ENCODE data around the gene LRWD1.
A peak's percentile ranks its signal among the peaks of the same experiment; 100 is the strongest.
"Not testable (repeated sequence)": the region's sequence is repeated elsewhere in the genome, so short reads cannot be mapped to it uniquely, and the experiment has no call there.

LRWD1 gene

DNA sequence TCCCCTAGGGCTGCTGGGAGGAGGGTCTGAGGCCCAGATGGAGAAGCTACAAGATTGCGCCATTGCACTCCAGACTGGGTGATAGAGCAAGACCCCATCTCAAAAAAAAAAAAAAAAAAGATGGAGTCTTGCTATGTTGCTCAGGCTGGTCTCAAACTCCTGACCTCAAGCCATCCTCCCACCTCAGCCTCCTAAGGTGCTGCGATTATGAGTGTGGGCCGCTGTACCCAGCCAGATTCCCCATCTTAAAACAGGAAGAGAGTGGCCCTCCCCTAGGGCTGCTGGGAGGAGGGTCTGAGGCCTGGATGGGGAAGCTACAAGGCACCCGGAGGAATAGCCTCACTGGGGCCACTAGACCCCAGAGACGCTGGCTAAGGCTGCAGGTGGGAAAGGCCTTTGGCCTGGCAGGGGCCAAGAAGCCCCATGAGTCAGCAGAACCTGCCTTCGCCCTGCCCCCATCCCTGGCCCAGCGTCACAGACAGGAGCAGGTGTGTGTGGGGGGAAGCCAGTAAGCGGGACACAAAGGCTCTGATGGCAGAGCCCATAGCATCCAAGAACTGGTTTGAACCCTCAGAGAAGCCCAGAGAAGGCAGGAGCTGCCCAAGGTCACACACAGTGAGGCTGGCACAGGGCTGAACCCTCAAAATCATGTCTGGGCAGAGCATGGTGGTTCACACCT lies 42.8 kb downstream of the LRWD1 start:
- not testable (repeated sequence) for H3K27me3 ChIP-seq (ENCODE audit: control insufficient read depth, insufficient read depth, low read length); H3K9me3 ChIP-seq (ENCODE audit: control insufficient read depth, insufficient read depth, low read depth, low read length); H3K9ac ChIP-seq (ENCODE audit: low read length); H3K4me1 ChIP-seq (ENCODE audit: control insufficient read depth, insufficient read depth, low read length); H3K27ac ChIP-seq (ENCODE audit: low read depth, low read length); H3K36me3 ChIP-seq (ENCODE audit: control insufficient read depth, insufficient read depth, low read length); H3K4me3 ChIP-seq (ENCODE audit: low read depth, low read length)

DNA sequence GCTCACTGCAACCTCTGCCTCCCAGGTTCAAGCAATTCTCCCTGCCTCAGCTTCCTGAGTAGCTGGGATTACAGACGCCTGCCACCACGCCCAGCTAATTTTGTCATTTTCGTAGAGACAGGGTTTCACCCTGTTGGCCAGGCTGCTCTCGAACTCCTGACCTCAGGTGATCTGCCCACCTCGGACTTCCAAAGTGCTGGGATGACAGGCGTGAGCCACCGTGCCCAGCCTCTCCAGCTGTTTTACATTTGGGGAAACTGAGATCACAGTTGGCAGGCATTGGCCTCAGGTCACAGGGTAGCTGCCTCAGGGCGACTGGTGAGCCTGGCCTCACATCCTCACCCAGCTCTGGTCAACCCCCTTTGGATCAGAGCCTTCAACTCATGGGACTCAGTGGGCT lies 45.8 kb downstream of the LRWD1 start:
- not testable (repeated sequence) for H3K9ac ChIP-seq (ENCODE audit: low read length); H3K27me3 ChIP-seq (ENCODE audit: control insufficient read depth, insufficient read depth, low read length); H3K9me3 ChIP-seq (ENCODE audit: control insufficient read depth, insufficient read depth, low read depth, low read length); H3K36me3 ChIP-seq (ENCODE audit: control insufficient read depth, insufficient read depth, low read length); H3K4me1 ChIP-seq (ENCODE audit: control insufficient read depth, insufficient read depth, low read length); H3K27ac ChIP-seq (ENCODE audit: low read depth, low read length); H3K4me3 ChIP-seq (ENCODE audit: low read depth, low read length)

DNA sequence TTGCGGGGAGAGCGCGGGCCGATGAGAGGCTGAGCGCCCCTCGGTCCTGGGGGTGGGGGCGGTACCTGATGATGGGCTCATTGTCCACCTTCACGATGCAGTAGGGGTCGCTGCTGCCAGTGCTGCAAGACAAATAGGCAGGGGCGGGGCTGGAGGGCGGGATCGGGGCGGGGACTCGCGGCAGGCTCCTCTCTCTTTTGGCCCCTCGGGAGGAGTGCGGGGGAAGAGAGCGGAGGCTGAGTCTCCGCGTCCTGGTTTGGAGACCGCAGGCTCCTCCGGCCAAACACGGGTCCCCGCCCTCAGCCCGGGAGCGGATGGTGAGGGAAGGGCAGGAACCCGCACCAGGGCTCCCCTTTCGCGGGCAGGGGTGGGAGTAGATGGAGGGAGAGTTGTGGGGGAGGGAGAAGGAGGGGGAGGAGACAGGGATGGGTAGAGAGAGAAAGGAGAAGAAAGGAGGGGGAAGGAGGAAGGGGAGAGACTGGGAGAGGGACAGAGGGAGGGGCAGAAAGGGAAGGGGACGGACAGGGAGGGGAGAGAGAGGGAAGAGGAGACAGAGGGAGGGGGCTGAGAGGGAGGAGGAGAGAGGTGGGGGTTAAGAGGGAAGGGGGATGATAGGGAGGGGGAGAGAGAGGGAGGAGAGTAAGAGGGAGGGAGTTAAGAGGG lies 47.2 kb downstream of the LRWD1 start:
- H3K36me3 ChIP-seq (ENCODE audit: control insufficient read depth, insufficient read depth, low read length); H3K4me1 ChIP-seq (ENCODE audit: control insufficient read depth, insufficient read depth, low read length); H3K9me3 ChIP-seq (ENCODE audit: control insufficient read depth, insufficient read depth, low read depth, low read length); H3K9ac ChIP-seq (ENCODE audit: low read length); H3K27ac ChIP-seq (ENCODE audit: low read depth, low read length); H3K27me3 ChIP-seq (ENCODE audit: control insufficient read depth, insufficient read depth, low read length); H3K4me3 ChIP-seq (ENCODE audit: low read depth, low read length): not testable (repeated sequence)

DNA sequence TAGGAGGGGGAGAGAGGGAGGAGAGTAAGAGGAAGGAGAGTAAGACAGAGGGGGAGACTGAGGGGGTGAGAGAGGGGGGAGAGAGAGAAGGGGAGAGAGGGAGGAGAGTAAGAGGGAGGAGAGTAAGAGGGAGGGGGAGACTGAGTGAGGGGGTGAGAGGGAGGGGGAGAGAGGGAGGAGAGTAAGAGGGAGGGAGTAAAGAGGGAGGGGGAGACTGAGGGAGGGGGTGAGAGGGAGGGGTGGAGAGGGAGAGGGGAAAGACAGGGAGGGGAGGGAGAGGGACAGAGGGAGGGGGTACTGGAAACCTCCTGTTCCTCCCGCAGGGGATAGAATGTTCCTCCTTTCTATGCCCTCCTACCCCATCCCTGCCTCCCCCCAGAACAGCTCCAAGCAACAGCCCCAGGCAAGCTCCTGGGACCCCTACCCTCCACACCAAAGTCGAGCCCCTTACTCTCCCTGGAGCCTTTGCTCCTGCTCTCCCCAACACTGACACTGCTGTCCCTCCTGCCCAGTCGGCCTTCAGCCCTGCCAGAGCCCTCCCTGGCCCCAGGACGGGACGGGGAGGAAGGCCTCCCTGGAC lies 47.9 kb downstream of the LRWD1 start:
- H3K27me3 ChIP-seq (ENCODE audit: control insufficient read depth, insufficient read depth, low read length); H3K9ac ChIP-seq (ENCODE audit: low read length); H3K36me3 ChIP-seq (ENCODE audit: control insufficient read depth, insufficient read depth, low read length); H3K9me3 ChIP-seq (ENCODE audit: control insufficient read depth, insufficient read depth, low read depth, low read length); H3K27ac ChIP-seq (ENCODE audit: low read depth, low read length); H3K4me1 ChIP-seq (ENCODE audit: control insufficient read depth, insufficient read depth, low read length): not testable (repeated sequence)
- peak overlapping the region; percentile 22; the same call in 1 of the 2 replicates for H3K4me3 ChIP-seq (ENCODE audit: low read depth, low read length)

DNA sequence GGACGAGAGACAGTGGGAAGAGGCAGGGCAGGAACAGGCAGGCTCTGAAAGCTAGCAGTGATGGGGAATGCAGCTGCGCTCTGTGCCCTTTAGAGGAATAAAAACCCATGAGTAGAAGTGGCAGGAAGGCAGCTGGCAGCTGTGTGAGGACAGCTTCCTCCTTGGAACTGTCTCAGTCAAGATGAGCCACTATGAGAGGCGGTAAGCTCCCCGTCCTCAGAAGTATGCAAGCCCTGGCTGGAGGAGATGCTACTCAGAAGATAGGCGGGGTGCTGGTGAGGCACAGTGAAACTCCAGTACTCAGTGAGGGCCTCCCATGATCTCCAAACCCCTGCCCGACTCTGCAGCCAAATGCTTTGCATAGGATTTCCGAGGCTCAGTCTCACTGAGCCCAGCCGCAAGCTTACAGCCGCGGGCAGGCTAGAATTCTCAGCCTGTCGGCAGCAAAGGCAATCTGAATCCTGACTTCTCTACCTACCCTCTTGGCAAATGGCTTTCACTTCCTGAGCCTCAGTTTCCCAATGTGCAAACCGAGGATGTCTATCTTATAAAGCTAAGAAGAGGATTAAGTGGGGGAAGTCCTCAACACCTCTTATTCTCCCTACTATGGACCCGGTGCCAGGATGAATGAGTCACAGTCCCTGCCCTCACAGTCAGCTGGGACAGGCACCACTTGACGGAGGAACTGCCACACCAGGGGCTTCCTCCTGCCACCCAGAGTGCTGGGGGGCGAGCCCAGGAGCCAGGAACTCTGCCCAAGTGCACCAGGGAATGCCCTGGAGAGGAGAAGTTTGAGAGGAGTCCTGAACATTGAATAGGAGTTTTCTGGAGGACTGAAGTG lies 50.3 kb downstream of the LRWD1 start:
- H3K27me3 ChIP-seq (ENCODE audit: control insufficient read depth, insufficient read depth, low read length); H3K9me3 ChIP-seq (ENCODE audit: control insufficient read depth, insufficient read depth, low read depth, low read length); H3K4me3 ChIP-seq (ENCODE audit: low read depth, low read length); H3K27ac ChIP-seq (ENCODE audit: low read depth, low read length); H3K4me1 ChIP-seq (ENCODE audit: control insufficient read depth, insufficient read depth, low read length); H3K36me3 ChIP-seq (ENCODE audit: control insufficient read depth, insufficient read depth, low read length); H3K9ac ChIP-seq (ENCODE audit: low read length): not testable (repeated sequence)

DNA sequence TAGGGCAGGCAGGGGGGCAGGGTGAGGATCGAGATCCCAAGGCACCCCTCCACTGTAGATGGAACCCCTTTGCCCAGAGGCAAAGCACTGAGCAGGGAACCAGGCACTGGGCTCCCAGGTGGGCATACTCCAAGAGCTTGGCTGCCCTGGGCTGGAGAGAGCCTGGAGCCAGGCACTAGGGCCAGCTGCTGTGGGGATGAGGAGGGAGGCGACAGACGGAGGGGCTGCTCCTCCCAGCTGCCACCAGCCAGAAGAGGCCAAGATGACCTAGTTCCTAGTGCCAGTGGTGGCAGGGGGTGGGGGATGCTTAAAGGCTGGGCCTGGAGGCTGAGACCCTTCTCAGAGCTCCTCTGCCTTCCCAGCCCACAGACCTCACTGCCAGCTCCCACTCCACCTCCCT lies 51.1 kb downstream of the LRWD1 start:
- H3K36me3 ChIP-seq (ENCODE audit: control insufficient read depth, insufficient read depth, low read length); H3K9me3 ChIP-seq (ENCODE audit: control insufficient read depth, insufficient read depth, low read depth, low read length); H3K27me3 ChIP-seq (ENCODE audit: control insufficient read depth, insufficient read depth, low read length); H3K4me1 ChIP-seq (ENCODE audit: control insufficient read depth, insufficient read depth, low read length); H3K9ac ChIP-seq (ENCODE audit: low read length); H3K27ac ChIP-seq (ENCODE audit: low read depth, low read length); H3K4me3 ChIP-seq (ENCODE audit: low read depth, low read length): not testable (repeated sequence)

DNA sequence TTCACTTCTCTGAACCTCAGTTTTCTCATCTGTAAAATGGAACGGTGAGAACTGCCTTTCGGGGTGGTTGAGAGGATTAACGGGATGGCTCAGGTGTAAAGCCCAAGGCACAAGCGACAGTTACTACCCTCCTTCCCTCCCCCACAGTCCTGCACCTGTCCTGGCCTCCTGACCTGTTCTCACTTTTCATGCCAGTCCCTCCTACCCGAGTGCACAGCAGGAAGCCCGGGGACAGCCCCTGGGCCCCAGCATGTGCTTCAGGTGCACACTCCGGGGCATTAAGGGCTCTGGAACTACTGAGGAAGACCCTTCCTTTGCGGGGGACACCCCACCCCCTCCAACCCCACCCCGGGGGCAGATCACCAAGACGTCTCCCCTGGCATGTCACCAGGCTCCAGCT lies 52.2 kb downstream of the LRWD1 start:
- not testable (repeated sequence) for H3K27ac ChIP-seq (ENCODE audit: low read depth, low read length); H3K9ac ChIP-seq (ENCODE audit: low read length); H3K9me3 ChIP-seq (ENCODE audit: control insufficient read depth, insufficient read depth, low read depth, low read length); H3K27me3 ChIP-seq (ENCODE audit: control insufficient read depth, insufficient read depth, low read length); H3K4me3 ChIP-seq (ENCODE audit: low read depth, low read length); H3K4me1 ChIP-seq (ENCODE audit: control insufficient read depth, insufficient read depth, low read length); H3K36me3 ChIP-seq (ENCODE audit: control insufficient read depth, insufficient read depth, low read length)

DNA sequence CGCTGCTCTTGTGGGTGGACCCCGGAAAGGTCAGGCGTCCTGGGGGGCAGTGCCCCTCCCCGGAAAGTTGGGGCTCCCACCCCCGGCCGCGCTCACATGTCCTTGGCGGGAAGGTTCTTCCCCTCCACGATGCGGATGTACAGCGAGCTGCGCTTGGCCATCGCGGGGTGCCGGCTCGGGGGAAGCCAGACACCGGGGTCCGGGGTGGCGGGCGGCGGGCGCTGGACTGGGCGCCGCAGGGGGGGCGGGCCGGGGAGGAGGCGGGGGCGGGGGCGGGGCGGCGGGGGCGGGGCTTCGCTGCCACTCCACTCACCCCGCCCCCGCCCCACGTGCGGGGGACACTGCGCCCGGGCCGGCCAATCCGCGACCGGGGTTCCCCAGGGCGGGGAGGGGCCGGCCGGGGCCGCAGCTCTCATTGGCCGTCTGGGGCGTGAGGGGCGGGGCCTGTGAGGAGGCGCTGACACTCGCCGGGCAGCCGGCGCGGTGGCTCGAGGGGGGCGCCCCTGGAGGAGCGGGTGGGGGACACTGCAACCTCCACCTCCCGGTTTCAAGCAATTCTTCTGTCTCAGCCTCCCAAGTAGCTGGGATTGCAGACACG lies 52.9 kb downstream of the LRWD1 start, which contains the start of gene RASA4B:
Gene RASA4B, minus strand, starts transcription at position 228 of the 598 bp plus-strand sequence. Its CDS starts 67 bp downstream, at position 161.
- H3K4me1 ChIP-seq (ENCODE audit: control insufficient read depth, insufficient read depth, low read length); H3K9me3 ChIP-seq (ENCODE audit: control insufficient read depth, insufficient read depth, low read depth, low read length); H3K27me3 ChIP-seq (ENCODE audit: control insufficient read depth, insufficient read depth, low read length); H3K4me3 ChIP-seq (ENCODE audit: low read depth, low read length); H3K36me3 ChIP-seq (ENCODE audit: control insufficient read depth, insufficient read depth, low read length); H3K9ac ChIP-seq (ENCODE audit: low read length); H3K27ac ChIP-seq (ENCODE audit: low read depth, low read length): not testable (repeated sequence)

DNA sequence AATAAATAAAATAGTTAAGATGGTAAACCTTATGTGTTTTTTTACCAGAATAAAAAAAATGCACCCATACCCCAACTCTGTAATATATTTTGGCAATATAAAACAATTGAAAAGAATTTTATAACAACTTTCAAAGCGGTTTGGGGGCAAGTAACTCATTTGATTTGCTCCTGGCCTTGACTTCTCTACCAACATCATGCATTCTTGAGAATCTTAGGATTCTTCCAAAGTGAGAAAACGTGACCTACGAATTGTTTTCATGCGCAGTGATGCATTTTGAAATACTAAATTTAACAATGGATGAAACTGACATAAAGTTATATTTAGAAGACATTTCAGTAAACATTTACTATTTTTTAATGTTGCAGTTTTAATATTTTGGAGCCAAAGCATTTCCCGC lies 56.0 kb downstream of the LRWD1 start:
- H3K36me3 ChIP-seq (ENCODE audit: control insufficient read depth, insufficient read depth, low read length); H3K27ac ChIP-seq (ENCODE audit: low read depth, low read length); H3K9ac ChIP-seq (ENCODE audit: low read length); H3K4me3 ChIP-seq (ENCODE audit: low read depth, low read length); H3K9me3 ChIP-seq (ENCODE audit: control insufficient read depth, insufficient read depth, low read depth, low read length); H3K27me3 ChIP-seq (ENCODE audit: control insufficient read depth, insufficient read depth, low read length); H3K4me1 ChIP-seq (ENCODE audit: control insufficient read depth, insufficient read depth, low read length): not testable (repeated sequence)
